ENCODE measurements around the gene COX20.

COX20 gene

GRCh38 chr1:244881552-244882280, 46.3 kb downstream of the COX20 start:
- DNase-seq: no peak

- DNase-seq: no peak
These were observed 51.8 kb downstream of the COX20 start for GRCh38 chr1:244887281-244887680.

- DNase-seq: no peak
These were observed 58.4 kb downstream of the COX20 start for GRCh38 chr1:244893836-244894235.

Data from stimulated activated CD4-positive, alpha-beta T cell treated with anti-CD3 and anti-CD28 coated beads, Interleukin-2, amount 100 ng/mL, for 24 hours (primary cell).